Measurements from ENCODE around the gene SAMD10.
"Not testable (repeated sequence)": the region's sequence is repeated elsewhere in the genome, so short reads cannot be mapped to it uniquely, and the experiment has no call there.

SAMD10 gene

GRCh38 chr20:63939061-63939935 lies 40.1 kb downstream of the SAMD10 start:
- no peak for DNase-seq

GRCh38 chr20:63937596-63937995 lies 41.8 kb downstream of the SAMD10 start:
- no peak for DNase-seq

- no peak for DNase-seq
These were observed 44.0 kb downstream of the SAMD10 start for GRCh38 chr20:63935447-63935846.

GRCh38 chr20:63934271-63935068 lies 45.0 kb downstream of the SAMD10 start:
- DNase-seq = no peak

- no peak for DNase-seq
These were observed 45.8 kb downstream of the SAMD10 start for GRCh38 chr20:63933646-63934045.

- DNase-seq = no peak
These were observed 46.8 kb downstream of the SAMD10 start for GRCh38 chr20:63932606-63933160.

- DNase-seq = no peak
These were observed 47.7 kb downstream of the SAMD10 start for GRCh38 chr20:63931735-63932134.

- no peak for DNase-seq
These were observed 48.4 kb downstream of the SAMD10 start for GRCh38 chr20:63930971-63931553.

- not testable (repeated sequence) for DNase-seq
These were observed 50.0 kb downstream of the SAMD10 start for GRCh38 chr20:63929473-63929883.

- DNase-seq = no peak
These were observed 50.4 kb downstream of the SAMD10 start for GRCh38 chr20:63929071-63929470.

GRCh38 chr20:63926298-63926697 lies 53.1 kb downstream of the SAMD10 start:
- DNase-seq = no peak

- no peak for DNase-seq
These were observed 55.2 kb downstream of the SAMD10 start for GRCh38 chr20:63924241-63924640.

Data from DMS53 (cell line).